ENCODE measurements around the gene MARK2. TPM values are rescaled to one million over a fixed set of nuclear protein-coding genes. Genes with fewer than 3 reads are reported as not detected.
A peak's percentile ranks its signal among the peaks of the same experiment; 100 is the strongest.
"Not testable (repeated sequence)": the region's sequence is repeated elsewhere in the genome, so short reads cannot be mapped to it uniquely, and the experiment has no call there.

Gene MARK2
- 10 to 100 TPM; 57.2 to 57.9 TPM for total RNA-seq

- H3K4me1 Mint-ChIP-seq: peaks cover 55% of the 10 kb centered on the region
- peaks cover 27% of the 10 kb centered on the region for H3K36me3 Mint-ChIP-seq
- no peaks in the 10 kb centered on the region for H3K9me3 Mint-ChIP-seq (ENCODE audit: low read depth)
- H3K4me3 Mint-ChIP-seq: peak within 1 kb of the TSS; percentile 85
- peak within 1 kb of the TSS; percentile 88 for H3K27ac Mint-ChIP-seq
- no peaks in the 10 kb centered on the region for H3K27me3 Mint-ChIP-seq
- DNase-seq: peak; percentile 99
- CTCF ChIA-PET: interaction anchor here (0.6 to 8.1 kb wide), 40 partner anchors 13 to 1278 kb away, joined by 3 to 136 read pairs (median 8); partner anchors contain the start of genes FERMT3, RCOR2, SPINDOC and ZFTA
- ATAC-seq: peak; percentile 89
These were observed at the start of gene MARK2 for GRCh38 chr11:63838678-63839507. TSS of gene MARK2 (plus strand) at chr11:63839110. CDS start at chr11:63839507, 397 bp downstream.

DNA sequence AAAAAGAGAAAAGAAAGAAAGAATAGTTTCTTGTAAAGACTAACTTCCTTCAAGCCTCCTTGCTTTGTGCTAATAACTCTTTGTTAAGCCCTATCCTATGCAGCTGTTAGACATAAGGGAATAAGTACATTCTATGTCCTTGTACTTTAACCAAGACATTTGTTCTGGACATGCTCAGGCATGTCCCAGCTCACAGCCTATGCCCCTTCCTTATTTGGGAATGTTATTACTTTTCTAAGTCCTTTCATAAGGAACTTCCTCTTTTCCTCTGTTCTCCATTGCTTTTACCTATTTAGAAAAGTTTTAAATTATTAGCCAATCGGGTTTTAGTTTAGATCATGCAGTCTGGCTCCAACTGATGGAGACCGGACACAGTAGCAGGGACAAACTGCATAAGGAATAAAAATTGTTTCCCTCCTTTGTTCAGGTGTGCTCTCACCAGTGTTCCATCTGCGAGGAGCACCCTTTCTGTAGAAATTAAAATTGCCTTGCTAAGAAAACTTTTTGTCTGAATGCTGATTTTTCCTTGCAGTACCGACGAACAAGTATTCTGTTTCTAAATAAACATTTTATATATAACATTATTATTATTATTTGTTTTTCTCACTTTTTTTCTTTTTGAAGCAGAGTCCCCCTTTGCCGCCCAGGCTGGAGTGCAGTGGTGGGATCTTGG is 47.3 kb upstream of the MARK2 start:
- peaks cover 8% of the 10 kb centered on the region for H3K36me3 Mint-ChIP-seq

DNA sequence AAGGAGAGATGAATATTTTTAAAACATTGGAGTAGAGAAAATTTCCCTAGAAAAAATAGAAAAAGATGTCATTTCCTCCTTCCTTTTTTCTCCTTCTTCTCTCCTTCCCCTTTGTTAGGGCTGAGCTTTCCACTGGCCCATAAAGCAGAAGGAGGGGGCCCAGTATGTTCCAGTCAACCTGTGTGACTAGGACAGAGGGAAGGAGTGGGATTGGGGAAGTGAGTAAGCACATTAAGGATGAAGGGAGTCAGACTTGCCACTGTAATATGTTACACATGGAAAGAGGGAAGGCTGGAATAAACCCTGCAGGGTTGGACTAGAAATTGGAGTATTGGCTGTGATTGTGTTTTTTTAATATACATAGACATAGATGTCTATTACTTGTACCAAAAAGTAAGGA is 45.7 kb upstream of the MARK2 start:
- H3K27ac Mint-ChIP-seq: no peak overlapping the region
- DNase-seq (no peak), ATAC-seq (no peak)
- no peaks in the 10 kb centered on the region for H3K4me1 Mint-ChIP-seq
- peaks cover 4% of the 10 kb centered on the region for H3K27me3 Mint-ChIP-seq
- CTCF ChIA-PET: no interaction called here
- H3K4me3 Mint-ChIP-seq: no peak overlapping the region
- H3K9me3 Mint-ChIP-seq (ENCODE audit: low read depth): peaks cover 3% of the 10 kb centered on the region
- H3K36me3 Mint-ChIP-seq: peaks cover 8% of the 10 kb centered on the region

More for the DNA sequence above, 47.3 kb upstream of the MARK2 start:
- Mint-ChIP-seq H3K9me3 (ENCODE audit: low read depth) (peaks cover 3% of the 10 kb centered on the region), H3K4me3 (no peak overlapping the region), H3K4me1 (no peaks in the 10 kb centered on the region), H3K27me3 (peaks cover 6% of the 10 kb centered on the region), H3K27ac (no peak overlapping the region)
- CTCF ChIA-PET: no interaction called here
- DNase-seq (no peak), ATAC-seq (no peak)

- H3K27ac Mint-ChIP-seq: no peak overlapping the region
- H3K4me3 Mint-ChIP-seq: no peak overlapping the region
- DNase-seq: no peak
- H3K4me1 Mint-ChIP-seq: no peaks in the 10 kb centered on the region
- H3K9me3 Mint-ChIP-seq (ENCODE audit: low read depth): peaks cover 3% of the 10 kb centered on the region
- no peak for ATAC-seq
- peaks cover 6% of the 10 kb centered on the region for H3K27me3 Mint-ChIP-seq
- CTCF ChIA-PET: no interaction called here
- H3K36me3 Mint-ChIP-seq: peaks cover 8% of the 10 kb centered on the region
These were observed 43.8 kb upstream of the MARK2 start for GRCh38 chr11:63795066-63795465.

DNA sequence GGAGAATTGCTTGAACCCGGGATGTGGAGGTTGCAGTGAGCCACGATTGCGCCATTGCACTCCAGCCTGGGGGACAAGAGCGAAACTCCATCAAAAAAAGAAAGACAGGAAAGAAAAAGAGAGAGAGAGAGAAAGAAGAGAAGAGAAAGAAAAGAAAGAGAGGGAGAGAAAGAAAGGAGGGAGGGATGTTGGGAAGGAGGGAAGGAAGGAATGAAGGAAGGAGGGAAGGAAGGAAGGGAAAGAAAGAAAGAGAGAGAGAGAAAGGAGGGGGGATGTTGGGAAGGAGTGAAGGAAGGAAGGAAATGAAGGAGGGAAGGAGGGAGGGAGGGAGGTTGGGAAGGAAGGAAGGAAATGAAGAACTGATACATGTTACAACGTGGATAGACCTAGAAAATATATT is 38.0 kb upstream of the MARK2 start:
- CTCF ChIA-PET: no interaction called here
- no peaks in the 10 kb centered on the region for H3K9me3 Mint-ChIP-seq (ENCODE audit: low read depth)
- no peaks in the 10 kb centered on the region for H3K36me3 Mint-ChIP-seq
- H3K4me1 Mint-ChIP-seq: peaks cover 3% of the 10 kb centered on the region
- H3K4me3 Mint-ChIP-seq: no peak overlapping the region
- H3K27ac Mint-ChIP-seq: no peak overlapping the region
- H3K27me3 Mint-ChIP-seq: peaks cover 2% of the 10 kb centered on the region
- ATAC-seq (no peak), DNase-seq (no peak)

GRCh38 chr11:63802637-63803414 is 36.1 kb upstream of the MARK2 start:
- no peak for DNase-seq
- no peak overlapping the region for H3K4me3 Mint-ChIP-seq
- H3K27me3 Mint-ChIP-seq: peaks cover 2% of the 10 kb centered on the region
- peaks cover 3% of the 10 kb centered on the region for H3K4me1 Mint-ChIP-seq
- no peaks in the 10 kb centered on the region for H3K9me3 Mint-ChIP-seq (ENCODE audit: low read depth)
- no peak overlapping the region for H3K27ac Mint-ChIP-seq
- H3K36me3 Mint-ChIP-seq: no peaks in the 10 kb centered on the region
- no peak for ATAC-seq
- CTCF ChIA-PET: interaction anchor here (0.7 to 1.1 kb wide), 2 partner anchors 18 to 45 kb away, joined by 3 to 6 read pairs; no protein-coding TSS in a partner anchor

DNA sequence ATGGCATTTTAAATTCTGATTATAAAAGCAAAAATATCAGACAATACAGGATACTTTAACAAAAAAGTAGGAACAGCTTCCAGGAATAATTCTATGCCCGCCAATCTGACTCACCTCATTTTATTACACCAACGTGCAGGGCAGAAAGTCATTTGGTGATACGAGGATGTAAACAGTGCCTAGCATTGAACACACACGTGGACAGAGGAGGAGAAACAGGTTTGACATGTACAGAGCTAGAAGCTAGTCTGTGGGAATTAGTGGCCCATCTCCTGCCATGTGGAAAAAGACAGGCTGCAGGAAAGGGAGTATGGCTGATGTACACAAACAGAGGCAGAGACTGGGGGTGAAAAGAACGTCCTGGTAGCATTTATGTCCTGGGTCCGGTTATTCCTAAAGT is 34.7 kb upstream of the MARK2 start:
- H3K4me3 Mint-ChIP-seq: no peak overlapping the region
- DNase-seq (no peak), ATAC-seq (no peak)
- no peaks in the 10 kb centered on the region for H3K36me3 Mint-ChIP-seq
- CTCF ChIA-PET: no interaction called here
- no peaks in the 10 kb centered on the region for H3K9me3 Mint-ChIP-seq (ENCODE audit: low read depth)
- H3K4me1 Mint-ChIP-seq: peaks cover 3% of the 10 kb centered on the region
- no peak overlapping the region for H3K27ac Mint-ChIP-seq
- no peaks in the 10 kb centered on the region for H3K27me3 Mint-ChIP-seq

GRCh38 chr11:63805844-63806415 is 33.0 kb upstream of the MARK2 start:
- no peaks in the 10 kb centered on the region for H3K27me3 Mint-ChIP-seq
- no peak overlapping the region for H3K4me3 Mint-ChIP-seq
- H3K4me1 Mint-ChIP-seq: peaks cover 4% of the 10 kb centered on the region
- DNase-seq: no peak
- no peak for ATAC-seq
- CTCF ChIA-PET: interaction anchor here (1.0 kb wide), 1 partner anchor 32 kb away, joined by 3 read pairs; no protein-coding TSS in a partner anchor
- H3K36me3 Mint-ChIP-seq: no peaks in the 10 kb centered on the region
- no peak overlapping the region for H3K27ac Mint-ChIP-seq
- no peaks in the 10 kb centered on the region for H3K9me3 Mint-ChIP-seq (ENCODE audit: low read depth)

DNA sequence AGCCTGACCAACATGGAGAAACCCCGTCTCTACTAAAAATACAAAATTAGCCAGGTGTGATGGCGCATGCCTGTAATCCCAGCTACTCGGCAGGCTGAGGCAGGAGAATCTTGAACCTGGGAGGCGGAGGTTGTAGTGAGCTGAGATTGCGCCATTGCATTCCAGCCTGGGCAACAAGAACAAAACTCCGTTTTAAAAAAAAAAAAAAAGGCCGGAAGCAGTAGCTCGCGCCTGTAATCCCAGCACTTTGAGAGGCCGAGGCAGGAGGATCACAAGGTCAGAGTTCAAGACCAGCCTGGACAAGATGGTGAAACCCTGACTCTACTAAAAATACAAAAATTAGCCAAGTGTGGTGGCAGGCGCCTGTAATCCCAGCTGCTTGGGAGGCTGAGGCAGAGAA is 28.5 kb upstream of the MARK2 start:
- H3K4me1 Mint-ChIP-seq: peaks cover 19% of the 10 kb centered on the region
- not testable (repeated sequence) for H3K4me3 Mint-ChIP-seq; H3K27ac Mint-ChIP-seq; DNase-seq; H3K36me3 Mint-ChIP-seq; H3K27me3 Mint-ChIP-seq; H3K9me3 Mint-ChIP-seq (ENCODE audit: low read depth); ATAC-seq
- CTCF ChIA-PET: interaction anchor here (1.0 to 3.4 kb wide), 2 partner anchors 27 to 42 kb away, joined by 5 to 16 read pairs; partner anchors contain the start of genes MARK2 and ZFTA

DNA sequence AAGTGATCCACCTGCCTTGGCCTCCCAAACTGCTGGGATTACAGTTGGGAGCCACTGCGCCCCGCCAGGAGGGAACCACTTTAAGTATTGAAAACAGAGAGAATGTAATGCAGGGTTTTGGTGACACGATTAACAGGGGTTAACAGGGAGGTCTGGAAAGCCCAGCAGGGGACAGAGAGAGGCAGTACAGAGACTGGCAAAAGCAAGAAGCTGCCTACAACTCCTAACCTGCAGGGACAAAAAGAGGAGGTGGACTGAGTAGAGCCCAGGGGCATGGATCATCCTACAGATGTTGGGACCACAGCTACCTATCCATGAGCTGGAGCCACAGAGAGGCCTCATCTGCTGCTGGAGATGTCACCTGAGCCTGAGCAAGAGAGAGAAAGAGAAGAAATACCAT is 27.4 kb upstream of the MARK2 start:
- Mint-ChIP-seq H3K27ac (no peak overlapping the region), H3K36me3 (peaks cover 14% of the 10 kb centered on the region), H3K9me3 (ENCODE audit: low read depth) (no peaks in the 10 kb centered on the region), H3K27me3 (no peaks in the 10 kb centered on the region), H3K4me1 (peaks cover 28% of the 10 kb centered on the region), H3K4me3 (no peak overlapping the region)
- no peak for DNase-seq
- CTCF ChIA-PET: interaction anchor here (1.1 to 3.4 kb wide), 2 partner anchors 26 to 134 kb away, joined by 3 to 16 read pairs; partner anchors contain the start of gene MARK2
- ATAC-seq: no peak

GRCh38 chr11:63813035-63813562 is 25.8 kb upstream of the MARK2 start, which contains the start of gene SPINDOC:
TSS of gene SPINDOC (plus strand) at chr11:63813456. CDS start at chr11:63813687, 231 bp downstream.
- Mint-ChIP-seq H3K36me3 (peaks cover 24% of the 10 kb centered on the region), H3K4me1 (peaks cover 34% of the 10 kb centered on the region), H3K4me3 (peak within 1 kb of the TSS; percentile 79), H3K27me3 (no peaks in the 10 kb centered on the region), H3K9me3 (ENCODE audit: low read depth) (no peaks in the 10 kb centered on the region), H3K27ac (peak within 1 kb of the TSS; percentile 71)
- ATAC-seq (peak; percentile 93), DNase-seq (peak; percentile 84)
- CTCF ChIA-PET: interaction anchor here (3.4 kb wide), 1 partner anchor 24 kb away, joined by 16 read pairs; the partner anchor contains the start of gene MARK2

DNA sequence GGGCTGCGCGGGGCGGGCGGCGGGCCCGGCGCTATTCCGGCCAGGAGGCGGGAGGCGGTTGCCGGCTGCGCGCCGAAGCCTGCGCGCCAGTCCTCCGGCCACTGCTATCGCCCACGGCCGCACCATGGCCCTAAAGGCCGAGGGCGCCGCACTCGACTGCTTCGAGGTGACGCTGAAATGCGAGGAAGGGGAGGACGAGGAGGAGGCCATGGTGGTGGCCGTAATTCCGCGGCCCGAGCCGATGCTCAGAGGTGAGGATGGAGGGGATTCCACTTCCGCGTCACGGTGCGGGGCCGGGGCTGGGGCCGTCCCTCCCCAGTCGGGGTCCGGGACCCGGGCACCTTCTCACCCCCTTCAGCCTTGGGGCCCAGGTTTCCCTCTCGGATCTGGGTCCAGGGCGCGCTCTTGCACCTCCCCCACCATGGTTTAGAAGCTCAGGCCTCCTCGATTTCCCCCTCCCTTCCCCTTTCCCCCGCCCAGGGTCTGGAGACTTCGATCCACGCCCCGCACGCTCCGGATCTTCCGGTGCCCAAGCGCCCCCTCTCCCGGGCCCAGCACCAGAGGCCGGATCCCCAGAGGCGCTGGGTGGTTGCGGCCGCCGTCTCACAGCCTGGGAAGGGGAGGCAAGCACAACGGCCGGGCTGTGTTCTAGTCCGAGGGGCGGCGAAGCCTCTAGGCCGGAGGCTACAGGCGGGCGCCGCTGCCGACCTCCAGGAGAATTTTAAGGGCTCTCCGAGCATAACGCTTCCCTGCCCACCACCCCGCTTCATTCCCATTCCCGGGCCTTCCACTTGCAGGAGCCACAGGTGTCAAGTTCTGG is 25.1 kb upstream of the MARK2 start:
- peaks cover 29% of the 10 kb centered on the region for H3K36me3 Mint-ChIP-seq
- peaks cover 34% of the 10 kb centered on the region for H3K4me1 Mint-ChIP-seq
- ATAC-seq (peak; percentile 48), DNase-seq (peak; percentile 71)
- CTCF ChIA-PET: interaction anchor here (0.7 kb wide), 1 partner anchor 12 kb away, joined by 3 read pairs; no protein-coding TSS in a partner anchor
- no peaks in the 10 kb centered on the region for H3K27me3 Mint-ChIP-seq
- no peaks in the 10 kb centered on the region for H3K9me3 Mint-ChIP-seq (ENCODE audit: low read depth)
- H3K27ac Mint-ChIP-seq: peak overlapping the region; percentile 71
- H3K4me3 Mint-ChIP-seq: peak overlapping the region; percentile 79

All from activated CD8-positive, alpha-beta memory T cell treated with anti-CD3 and anti-CD28 coated beads, Interleukin-2, amount 10 ng/mL, durations not matched to agents 7 days and 5 days (primary cell).